BE2C (cell line): Measurements from ENCODE around the gene TASOR.
"Not testable (repeated sequence)": the region's sequence is repeated elsewhere in the genome, so short reads cannot be mapped to it uniquely, and the experiment has no call there.

Source experiments
- DNase-seq: peaks from one replicate; pipeline ENCODE4 v3.0.0-alpha.2; 2020
- H3K27me3 ChIP-seq: fragments of 250-450 bp; sonication (Bioruptor Pico); 2 replicates; pipeline ENCODE4 v1.5.1; 2020; ENCODE audit warnings: mild to moderate bottlenecking
- H3K36me3 ChIP-seq: fragments of 250-450 bp; sonication (Bioruptor Pico); 2 replicates; pipeline ENCODE4 v1.5.1; 2020; ENCODE audit warnings: mild to moderate bottlenecking
- H3K4me1 ChIP-seq: fragments of 250-450 bp; sonication (Bioruptor Pico); 2 replicates; pipeline ENCODE4 v1.5.1; 2020
- H3K4me3 ChIP-seq: 2 replicates; pipeline ENCODE4 v1.5.1; 2011; ENCODE audit warnings: low read depth, low read length
- H3K9me3 ChIP-seq: fragments of 250-450 bp; sonication (Bioruptor Pico); 2 replicates; pipeline ENCODE4 v1.5.1; 2020
- TF ChIP-seq, protein P1 (sequence below): IDR thresholded peaks from 2 replicates; pipeline ENCODE4 v1.5.1; 2012; ENCODE audit warnings: mild to moderate bottlenecking, low read depth, low read length

TASOR gene

DNA sequence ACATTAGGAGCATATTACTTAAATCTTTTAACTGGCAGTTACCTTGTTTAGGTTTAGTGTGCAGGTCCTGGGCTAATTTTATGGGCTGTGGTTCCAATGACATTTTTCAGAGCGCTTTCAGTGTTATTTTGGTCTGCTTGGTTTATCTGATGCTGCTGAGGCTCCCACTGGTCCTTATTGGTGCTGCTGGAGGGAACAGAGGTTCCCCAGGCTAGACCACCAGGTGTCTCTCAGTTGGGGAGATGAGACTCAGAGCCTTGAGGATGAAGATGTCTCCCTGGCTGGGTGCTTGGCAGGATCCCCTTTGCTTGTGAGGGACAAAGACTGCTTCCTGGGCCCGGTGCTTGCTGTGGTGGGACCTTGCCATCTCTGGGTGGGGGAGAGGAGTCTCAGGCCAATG lies 28.3 kb upstream of the TASOR start:
- TF ChIP-seq, protein P1, sequence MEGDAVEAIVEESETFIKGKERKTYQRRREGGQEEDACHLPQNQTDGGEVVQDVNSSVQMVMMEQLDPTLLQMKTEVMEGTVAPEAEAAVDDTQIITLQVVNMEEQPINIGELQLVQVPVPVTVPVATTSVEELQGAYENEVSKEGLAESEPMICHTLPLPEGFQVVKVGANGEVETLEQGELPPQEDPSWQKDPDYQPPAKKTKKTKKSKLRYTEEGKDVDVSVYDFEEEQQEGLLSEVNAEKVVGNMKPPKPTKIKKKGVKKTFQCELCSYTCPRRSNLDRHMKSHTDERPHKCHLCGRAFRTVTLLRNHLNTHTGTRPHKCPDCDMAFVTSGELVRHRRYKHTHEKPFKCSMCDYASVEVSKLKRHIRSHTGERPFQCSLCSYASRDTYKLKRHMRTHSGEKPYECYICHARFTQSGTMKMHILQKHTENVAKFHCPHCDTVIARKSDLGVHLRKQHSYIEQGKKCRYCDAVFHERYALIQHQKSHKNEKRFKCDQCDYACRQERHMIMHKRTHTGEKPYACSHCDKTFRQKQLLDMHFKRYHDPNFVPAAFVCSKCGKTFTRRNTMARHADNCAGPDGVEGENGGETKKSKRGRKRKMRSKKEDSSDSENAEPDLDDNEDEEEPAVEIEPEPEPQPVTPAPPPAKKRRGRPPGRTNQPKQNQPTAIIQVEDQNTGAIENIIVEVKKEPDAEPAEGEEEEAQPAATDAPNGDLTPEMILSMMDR = no peak
- Histone ChIP-seq H3K27me3 (no peaks in the 10 kb centered on the region), H3K4me3 (no peak overlapping the region), H3K4me1 (no peaks in the 10 kb centered on the region), H3K36me3 (no peaks in the 10 kb centered on the region), H3K9me3 (no peaks in the 10 kb centered on the region)
- DNase-seq = no peak

DNA sequence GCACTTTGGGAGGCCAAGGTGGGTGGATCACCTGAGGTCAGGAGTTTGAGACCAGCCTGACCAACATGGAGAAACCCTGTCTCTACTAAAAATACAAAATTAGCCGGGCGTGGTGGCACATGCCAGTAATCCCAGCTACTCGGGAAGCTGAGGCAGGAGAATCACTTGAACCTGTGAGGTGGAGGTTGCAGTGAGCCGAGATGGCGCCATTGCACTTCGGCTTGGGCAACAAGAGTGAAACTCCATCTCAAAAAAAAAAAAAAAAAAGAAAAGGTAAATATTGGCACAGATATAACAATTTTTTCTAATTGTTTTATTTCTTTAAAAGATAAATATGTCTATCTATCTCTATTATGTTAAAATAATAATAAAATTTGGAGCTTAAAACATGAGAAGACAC lies 24.3 kb upstream of the TASOR start:
- H3K9me3 ChIP-seq, H3K4me1 ChIP-seq, DNase-seq, H3K36me3 ChIP-seq, H3K4me3 ChIP-seq, H3K27me3 ChIP-seq: not testable (repeated sequence)

DNA sequence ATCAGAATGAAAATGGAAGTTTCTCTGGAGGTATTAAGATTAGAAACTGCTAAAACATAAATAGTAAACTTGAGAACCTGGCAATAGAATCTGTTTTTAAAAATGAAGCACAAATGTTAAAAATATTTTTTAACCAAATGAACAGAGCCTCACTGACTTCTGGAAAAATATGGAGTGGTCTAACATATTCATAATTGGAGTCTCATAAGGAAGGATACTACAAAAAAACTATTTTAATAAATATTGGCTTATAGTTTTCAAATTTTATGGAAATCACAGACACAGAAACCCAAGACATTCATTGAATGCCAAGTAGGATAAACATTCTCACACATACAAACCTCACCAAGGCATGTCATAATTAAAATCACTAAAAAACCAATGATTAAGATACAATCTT lies 23.6 kb upstream of the TASOR start:
- TF ChIP-seq, protein P1 = no peak
- no peaks in the 10 kb centered on the region for H3K27me3 ChIP-seq

DNA sequence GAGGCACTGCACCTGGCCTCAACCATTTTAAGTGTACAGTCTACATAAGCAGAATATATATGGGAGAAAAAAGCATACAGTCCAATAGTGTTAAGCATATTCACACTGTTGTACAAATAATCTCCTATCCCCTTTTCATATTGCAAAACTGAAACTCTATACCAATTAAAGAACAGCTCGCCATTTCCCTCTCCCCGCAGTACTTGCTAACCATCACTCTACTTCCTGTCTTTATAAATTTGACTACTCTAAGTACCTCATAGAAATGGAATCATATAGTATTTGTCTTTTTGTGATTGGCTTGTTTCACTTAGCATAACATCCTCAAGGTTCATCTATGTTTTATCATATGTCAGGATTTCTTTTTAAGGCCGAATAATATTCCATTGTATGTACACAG lies 21.6 kb upstream of the TASOR start:
- H3K4me3 ChIP-seq = no peak overlapping the region
- no peaks in the 10 kb centered on the region for H3K36me3 ChIP-seq
- no peaks in the 10 kb centered on the region for H3K27me3 ChIP-seq
- no peaks in the 10 kb centered on the region for H3K9me3 ChIP-seq
- no peaks in the 10 kb centered on the region for H3K4me1 ChIP-seq
- TF ChIP-seq, protein P1 = no peak
- DNase-seq = no peak

More for the DNA sequence above, 23.6 kb upstream of the TASOR start:
- Histone ChIP-seq H3K4me1 (no peaks in the 10 kb centered on the region), H3K4me3 (no peak overlapping the region), H3K36me3 (no peaks in the 10 kb centered on the region), H3K9me3 (no peaks in the 10 kb centered on the region)
- no peak for DNase-seq

DNA sequence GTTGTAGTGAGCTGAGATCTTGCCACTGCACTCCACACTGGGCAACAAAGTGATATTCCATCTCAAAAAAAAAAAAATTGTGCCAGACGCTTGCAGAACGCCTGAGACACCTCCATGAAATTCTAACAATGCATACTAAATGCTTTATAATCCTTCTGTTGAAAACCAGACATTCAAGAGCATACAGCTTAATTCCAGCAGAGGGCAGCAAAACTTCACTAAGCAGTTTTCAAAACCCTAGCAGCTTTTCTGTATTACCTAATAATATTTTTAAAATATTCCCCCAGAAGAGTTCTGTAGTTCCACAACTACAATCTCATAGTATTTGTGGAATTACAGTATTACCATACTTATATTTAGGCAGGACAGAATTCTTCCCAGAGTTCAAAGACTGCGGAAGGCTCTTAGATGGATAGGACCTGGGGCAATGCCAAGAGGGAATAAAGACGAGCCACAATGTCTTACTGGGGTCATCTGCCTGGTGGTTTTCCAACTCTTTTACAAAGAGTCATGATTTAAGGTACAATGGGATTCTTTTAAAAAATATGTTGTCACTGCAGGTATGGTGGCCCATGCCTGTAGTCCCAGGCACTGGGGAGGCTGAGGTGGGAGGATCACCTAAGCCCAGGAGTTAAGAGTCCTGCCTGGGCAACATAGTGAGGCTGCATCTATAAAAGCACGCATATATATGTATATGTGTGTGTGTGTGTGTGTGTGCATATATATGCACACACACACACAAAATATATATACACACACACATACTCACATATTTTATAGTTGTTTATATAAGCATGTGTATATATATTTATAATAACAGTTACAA lies 19.6 kb upstream of the TASOR start:
- Histone ChIP-seq H3K4me1 (no peaks in the 10 kb centered on the region), H3K36me3 (no peaks in the 10 kb centered on the region), H3K27me3 (no peaks in the 10 kb centered on the region), H3K4me3 (no peak overlapping the region), H3K9me3 (no peaks in the 10 kb centered on the region)
- peak; percentile 18 for DNase-seq
- TF ChIP-seq, protein P1 = peak; percentile 69

DNA sequence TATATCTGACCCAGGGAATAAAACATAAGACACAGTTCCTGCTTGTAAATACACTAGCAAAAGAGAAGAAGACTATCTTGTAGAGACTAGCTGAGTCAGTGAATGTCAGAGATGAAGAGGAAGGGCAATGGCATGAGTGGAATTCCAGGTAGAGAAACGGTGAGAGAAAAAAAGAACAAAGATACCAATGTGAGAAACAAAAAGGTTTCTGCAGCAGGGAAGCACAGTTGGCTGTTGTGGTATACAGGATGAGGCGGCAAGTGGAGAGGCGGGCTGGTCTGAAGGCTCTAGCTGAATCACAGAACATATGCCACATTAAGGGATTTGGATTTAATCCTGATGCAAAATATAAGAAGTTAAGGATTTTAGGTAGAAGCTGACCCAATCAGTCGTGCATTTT lies 17.1 kb upstream of the TASOR start:
- no peak overlapping the region for H3K4me3 ChIP-seq
- no peaks in the 10 kb centered on the region for H3K4me1 ChIP-seq
- H3K9me3 ChIP-seq = no peaks in the 10 kb centered on the region
- TF ChIP-seq, protein P1 = no peak
- H3K27me3 ChIP-seq = no peaks in the 10 kb centered on the region
- no peak for DNase-seq
- H3K36me3 ChIP-seq = no peaks in the 10 kb centered on the region
